HG02938 (cell line): ENCODE results near the gene INTS11.
"Not testable (repeated sequence)": the region's sequence is repeated elsewhere in the genome, so short reads cannot be mapped to it uniquely, and the experiment has no call there.

Experiments
- ATAC-seq: cut with Tn5 transposase; IDR thresholded peaks from one replicate; pipeline ENCODE4 v1.9.1; 2021; ENCODE audit warnings: mild to moderate bottlenecking, moderate library complexity; ENCODE audit not compliant: unreplicated experiment

The INTS11 gene

GRCh38 chr1:1324524-1325287, at the start of gene INTS11, which contains the start of gene CPTP:
Gene INTS11 (minus strand): TSS chr1:1324660. CDS start chr1:1324608, 52 bp downstream.
Gene CPTP (plus strand): TSS chr1:1324802. CDS start chr1:1326911, 2,109 bp downstream.
- ATAC-seq: peak; percentile 58

GRCh38 chr1:1373815-1374588, 49.5 kb upstream of the INTS11 start:
- no peak for ATAC-seq

GRCh38 chr1:1373051-1373814, 48.8 kb upstream of the INTS11 start:
- no peak for ATAC-seq

GRCh38 chr1:1371746-1372711, 47.6 kb upstream of the INTS11 start:
- ATAC-seq: no peak

GRCh38 chr1:1371364-1371745, 46.9 kb upstream of the INTS11 start:
- no peak for ATAC-seq

- ATAC-seq: no peak
These were observed 46.4 kb upstream of the INTS11 start for GRCh38 chr1:1370771-1371300.

GRCh38 chr1:1370094-1370493, 45.6 kb upstream of the INTS11 start:
- ATAC-seq: not testable (repeated sequence)

GRCh38 chr1:1367315-1367714, 42.9 kb upstream of the INTS11 start:
- ATAC-seq: no peak

- no peak for ATAC-seq
These were observed 42.2 kb upstream of the INTS11 start for GRCh38 chr1:1366699-1367066.

GRCh38 chr1:1365875-1366698, 41.6 kb upstream of the INTS11 start:
- ATAC-seq: no peak

- ATAC-seq: no peak
These were observed 39.8 kb upstream of the INTS11 start for GRCh38 chr1:1364266-1364665.

- no peak for ATAC-seq
These were observed 37.5 kb upstream of the INTS11 start for GRCh38 chr1:1361982-1362423.

- ATAC-seq: no peak
These were observed 36.9 kb upstream of the INTS11 start for GRCh38 chr1:1361233-1361981.

- ATAC-seq: no peak
These were observed 36.2 kb upstream of the INTS11 start for GRCh38 chr1:1360506-1361169.

GRCh38 chr1:1359664-1360468, 35.4 kb upstream of the INTS11 start:
- no peak for ATAC-seq

GRCh38 chr1:1359308-1359663, 34.8 kb upstream of the INTS11 start:
- ATAC-seq: no peak
